HG03378 (cell line): Measurements from ENCODE around the gene SPECC1.
"Not testable (repeated sequence)": the region's sequence is repeated elsewhere in the genome, so short reads cannot be mapped to it uniquely, and the experiment has no call there.

ENCODE experiments used
- ATAC-seq: cut with Tn5 transposase; IDR thresholded peaks from one replicate; pipeline ENCODE4 v1.9.1; 2021; ENCODE audit warnings: mild to moderate bottlenecking, moderate library complexity; ENCODE audit not compliant: unreplicated experiment

SPECC1 gene

GRCh38 chr17:20170085-20170484, 160.9 kb downstream of the SPECC1 start:
- no peak for ATAC-seq

GRCh38 chr17:20171741-20172365, 162.7 kb downstream of the SPECC1 start:
- no peak for ATAC-seq

- ATAC-seq: no peak
Observed at GRCh38 chr17:20172376-20172775, 163.2 kb downstream of the SPECC1 start.

GRCh38 chr17:20173091-20173490, 163.9 kb downstream of the SPECC1 start:
- no peak for ATAC-seq

- ATAC-seq: no peak
Observed at GRCh38 chr17:20174588-20175265, 165.6 kb downstream of the SPECC1 start.

- ATAC-seq: no peak
Observed at GRCh38 chr17:20179041-20179440, 169.9 kb downstream of the SPECC1 start.

- ATAC-seq: no peak
Observed at GRCh38 chr17:20180661-20181060, 171.5 kb downstream of the SPECC1 start.

GRCh38 chr17:20184181-20184580, 175.0 kb downstream of the SPECC1 start:
- no peak for ATAC-seq

GRCh38 chr17:20184977-20185619, 175.9 kb downstream of the SPECC1 start:
- ATAC-seq: no peak

- ATAC-seq: no peak
Observed at GRCh38 chr17:20187049-20187448, 177.9 kb downstream of the SPECC1 start.

- no peak for ATAC-seq
Observed at GRCh38 chr17:20189302-20189701, 180.1 kb downstream of the SPECC1 start.

- ATAC-seq: no peak
Observed at GRCh38 chr17:20189979-20190378, 180.8 kb downstream of the SPECC1 start.

GRCh38 chr17:20190605-20191004, 181.4 kb downstream of the SPECC1 start:
- ATAC-seq: no peak

- ATAC-seq: no peak
Observed at GRCh38 chr17:20191056-20191455, 181.9 kb downstream of the SPECC1 start.

GRCh38 chr17:20196286-20196685, 187.1 kb downstream of the SPECC1 start:
- not testable (repeated sequence) for ATAC-seq

GRCh38 chr17:20197272-20197926, 188.2 kb downstream of the SPECC1 start:
- ATAC-seq: no peak

GRCh38 chr17:20200016-20200795, 191.0 kb downstream of the SPECC1 start:
- no peak for ATAC-seq

GRCh38 chr17:20200865-20201458, 191.8 kb downstream of the SPECC1 start:
- no peak for ATAC-seq

GRCh38 chr17:20202141-20202621, 193.0 kb downstream of the SPECC1 start:
- no peak for ATAC-seq

GRCh38 chr17:20203018-20203417, 193.9 kb downstream of the SPECC1 start:
- no peak for ATAC-seq
